Stimulated activated naive B cell treated with anti-CD40 and anti-IgM and Interleukin-4, amounts not matched to agents 10 μg/mL and 1 μg/mL and 100 μg/mL, for 72 hours (primary cell): Measurements from ENCODE around the gene CHN2.

Experiments used
- ATAC-seq, 2 donors: fragments of 150-1000 bp; cut with Tn5 transposase; replicated peaks; 2 replicates each; pipeline ENCODE4 v1.10.0; 2021; ENCODE audit warnings: moderate library complexity in 1 of 2
- DNase-seq: peaks from one replicate; pipeline ENCODE4 v3.0.0; 2021
- H3K27ac Mint-ChIP-seq: one replicate; pipeline ENCODE4 v1.8.0; 2022; ENCODE audit warnings: mild to moderate bottlenecking, mixed read lengths
- H3K27me3 Mint-ChIP-seq, 2 donors: one replicate each; pipeline ENCODE4 v1.8.0; 2022; ENCODE audit warnings: mixed read lengths in 2 of 2
- H3K36me3 Mint-ChIP-seq, 2 donors: one replicate each; pipeline ENCODE4 v1.8.0; 2022; ENCODE audit warnings: mixed read lengths in 2 of 2, mild to moderate bottlenecking in 1 of 2
- H3K4me1 Mint-ChIP-seq, 2 donors: one replicate each; pipeline ENCODE4 v1.8.0; 2022; ENCODE audit warnings: mixed read lengths in 2 of 2, mild to moderate bottlenecking in 1 of 2
- H3K4me3 Mint-ChIP-seq, 2 donors: one replicate each; pipeline ENCODE4 v1.8.0; 2022; ENCODE audit warnings: mild to moderate bottlenecking in 2 of 2, mixed read lengths in 2 of 2, moderate library complexity in 1 of 2
- H3K9me3 Mint-ChIP-seq, 2 donors: one replicate each; pipeline ENCODE4 v1.8.0; 2022; ENCODE audit warnings: mixed read lengths in 2 of 2, mild to moderate bottlenecking in 1 of 2

The CHN2 gene

DNA sequence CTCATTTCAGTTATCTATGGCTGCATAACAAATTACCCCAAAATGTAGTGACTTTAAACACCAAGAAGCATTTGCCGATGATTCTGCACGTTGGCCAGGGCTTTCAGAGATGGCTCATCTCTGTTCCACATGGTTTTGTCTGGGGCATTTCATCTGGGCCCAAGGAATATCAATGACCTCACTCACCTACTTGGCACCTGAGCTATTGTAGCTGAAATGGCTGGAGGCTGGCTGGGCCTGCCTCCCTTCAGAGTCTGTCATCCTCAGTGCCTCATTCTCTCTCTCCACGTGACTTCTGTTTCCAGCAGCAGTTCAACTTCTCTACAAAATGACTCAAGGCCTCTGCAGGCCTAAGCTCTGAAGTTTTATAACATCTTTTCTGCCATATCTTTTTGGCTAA is 249.7 kb downstream of the CHN2 start:
- Mint-ChIP-seq H3K27me3 (no peaks in the 10 kb centered on the region), H3K4me1 (no peaks in the 10 kb centered on the region), H3K9me3 (peaks cover 0 to 1% of the 10 kb centered on the region in 2 donors), H3K4me3 (no peak overlapping the region), H3K36me3 (no peaks in the 10 kb centered on the region), H3K27ac (no peak overlapping the region)
- DNase-seq, result no peak
- no peak for ATAC-seq

DNA sequence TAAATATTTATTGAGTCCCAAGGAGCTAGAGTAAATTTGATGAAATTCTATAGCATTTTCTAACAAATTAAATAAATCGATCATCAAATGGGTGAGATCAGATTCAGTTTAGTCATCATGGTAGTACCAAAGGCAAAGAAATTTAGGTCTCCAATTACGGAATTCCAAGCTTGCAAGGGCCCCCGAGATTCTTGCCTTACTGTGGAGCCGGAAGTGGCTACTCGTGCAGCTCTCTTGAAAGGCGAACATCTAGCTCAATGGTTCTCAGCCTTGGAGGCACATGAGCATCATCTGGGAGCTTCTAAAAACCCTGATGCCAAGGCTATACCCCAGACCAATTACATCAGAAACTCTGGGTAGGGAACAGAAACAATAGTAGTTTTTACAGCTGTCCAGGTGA is 251.2 kb downstream of the CHN2 start:
- no peaks in the 10 kb centered on the region for H3K36me3 Mint-ChIP-seq
- no peak for DNase-seq

DNA sequence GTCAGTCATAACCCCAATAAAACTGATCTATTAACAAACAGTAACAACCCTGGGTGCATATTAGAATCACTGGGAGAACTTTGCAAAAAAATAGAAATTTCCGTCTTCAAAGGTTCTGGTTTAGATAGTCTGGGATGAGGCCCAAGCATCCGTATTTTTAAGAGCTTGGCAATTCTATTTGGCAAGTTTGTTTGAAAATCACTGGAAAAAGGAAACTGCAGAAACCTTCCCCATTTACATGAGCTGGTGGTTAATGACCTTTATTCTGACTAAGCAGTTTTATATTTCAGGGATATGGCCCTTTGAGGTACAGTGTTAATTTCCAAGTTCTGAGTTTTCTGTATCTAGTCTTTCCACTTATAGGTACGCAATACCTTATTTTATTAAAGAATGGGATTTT is 253.3 kb downstream of the CHN2 start:
- DNase-seq, result no peak
- H3K36me3 Mint-ChIP-seq, result no peaks in the 10 kb centered on the region
- peaks cover 0 to 1% of the 10 kb centered on the region in 2 donors for H3K9me3 Mint-ChIP-seq
- ATAC-seq, result no peak
- H3K4me3 Mint-ChIP-seq, result no peak overlapping the region
- no peaks in the 10 kb centered on the region for H3K4me1 Mint-ChIP-seq
- H3K27ac Mint-ChIP-seq, result no peak overlapping the region
- H3K27me3 Mint-ChIP-seq, result no peaks in the 10 kb centered on the region

More for the DNA sequence above, 251.2 kb downstream of the CHN2 start:
- H3K27ac Mint-ChIP-seq, result no peak overlapping the region
- ATAC-seq, result no peak
- no peaks in the 10 kb centered on the region for H3K27me3 Mint-ChIP-seq
- H3K4me3 Mint-ChIP-seq, result no peak overlapping the region
- H3K9me3 Mint-ChIP-seq, result peaks cover 0 to 1% of the 10 kb centered on the region in 2 donors
- no peaks in the 10 kb centered on the region for H3K4me1 Mint-ChIP-seq

DNA sequence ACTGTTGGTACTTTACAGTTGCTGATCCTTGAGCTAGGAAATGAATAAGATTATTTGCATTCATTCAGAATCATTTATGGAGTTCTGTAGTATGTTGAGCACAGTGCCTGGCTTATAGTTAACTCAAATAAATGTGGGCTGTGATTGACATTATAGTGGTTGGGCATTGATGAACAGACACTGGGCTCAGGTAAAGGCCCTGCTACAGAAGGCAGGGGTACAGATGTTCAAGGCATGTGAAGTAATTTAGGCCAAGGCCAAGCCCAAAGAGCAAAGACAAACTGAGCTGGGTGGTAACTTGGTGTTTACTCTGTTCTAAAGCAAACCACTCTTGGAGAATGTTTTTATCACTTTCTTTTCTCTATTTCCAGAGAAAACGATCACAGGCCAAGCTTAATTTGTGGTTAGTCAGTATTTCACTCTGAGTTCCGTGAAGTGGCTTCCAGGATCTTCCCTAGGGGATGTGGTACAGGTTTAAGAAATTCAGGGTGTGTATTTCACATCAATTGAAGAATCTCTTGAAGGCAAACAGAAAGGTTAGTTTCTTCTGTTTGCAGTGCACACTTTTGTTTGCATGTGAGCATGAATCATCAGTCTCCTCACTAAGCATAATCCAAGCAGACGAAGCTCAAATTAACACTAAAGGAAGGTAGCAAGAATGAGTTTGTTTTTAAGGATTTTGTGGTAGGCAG is 255.1 kb downstream of the CHN2 start:
- H3K27ac Mint-ChIP-seq, result no peak overlapping the region
- H3K36me3 Mint-ChIP-seq, result no peaks in the 10 kb centered on the region
- H3K4me3 Mint-ChIP-seq, result no peak overlapping the region
- ATAC-seq (no peak), DNase-seq (no peak)
- H3K9me3 Mint-ChIP-seq, result peaks cover 0 to under 1% of the 10 kb centered on the region in 2 donors
- H3K27me3 Mint-ChIP-seq, result no peaks in the 10 kb centered on the region
- H3K4me1 Mint-ChIP-seq, result no peaks in the 10 kb centered on the region

DNA sequence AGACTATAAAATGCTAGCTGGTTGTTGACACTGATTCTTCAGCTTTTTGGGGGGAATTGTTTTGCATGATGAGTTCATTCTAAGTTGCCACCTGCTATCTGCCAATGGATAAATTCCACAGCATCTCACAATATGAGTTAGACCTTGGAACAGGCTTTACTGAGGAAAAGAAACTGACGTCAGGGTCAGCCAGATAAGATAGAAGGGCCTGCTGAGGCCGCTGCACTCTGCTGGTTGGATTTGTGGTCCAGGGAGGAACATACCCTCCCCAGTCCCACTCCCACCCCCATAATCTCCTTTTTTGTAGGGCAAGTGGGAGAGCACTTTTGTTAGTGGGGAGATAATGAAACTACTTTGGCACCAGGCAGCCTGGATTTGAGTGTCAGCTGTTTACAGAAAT is 258.4 kb downstream of the CHN2 start:
- DNase-seq, result no peak
- no peaks in the 10 kb centered on the region for H3K4me1 Mint-ChIP-seq
- ATAC-seq, result no peak
- H3K9me3 Mint-ChIP-seq, result no peaks in the 10 kb centered on the region
- no peaks in the 10 kb centered on the region for H3K36me3 Mint-ChIP-seq
- peaks cover 0 to 4% of the 10 kb centered on the region in 2 donors for H3K27me3 Mint-ChIP-seq
- no peak overlapping the region for H3K4me3 Mint-ChIP-seq
- no peak overlapping the region for H3K27ac Mint-ChIP-seq

DNA sequence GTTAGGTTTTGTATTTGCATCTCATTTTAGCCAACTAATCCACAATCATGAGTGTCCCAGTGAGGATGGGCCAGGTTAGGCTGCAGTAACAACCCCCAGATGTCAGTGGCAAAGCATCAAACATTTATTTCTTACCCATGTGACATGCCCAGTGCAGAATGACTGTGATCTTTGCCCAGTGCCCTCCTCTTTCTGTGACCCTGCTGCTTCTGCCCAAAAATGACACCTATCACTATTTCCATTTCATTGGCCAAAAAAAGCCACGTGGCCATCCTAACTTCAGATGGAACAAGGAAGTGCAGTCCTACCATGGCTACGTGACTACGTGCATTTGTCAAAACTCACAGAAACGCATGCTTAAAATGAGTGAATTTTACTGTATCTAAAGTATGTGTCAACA is 259.9 kb downstream of the CHN2 start:
- Mint-ChIP-seq H3K9me3 (no peaks in the 10 kb centered on the region), H3K36me3 (no peaks in the 10 kb centered on the region), H3K27me3 (peaks cover 0 to 4% of the 10 kb centered on the region in 2 donors), H3K4me3 (no peak overlapping the region), H3K27ac (no peak overlapping the region), H3K4me1 (no peaks in the 10 kb centered on the region)
- DNase-seq (no peak), ATAC-seq (no peak)

DNA sequence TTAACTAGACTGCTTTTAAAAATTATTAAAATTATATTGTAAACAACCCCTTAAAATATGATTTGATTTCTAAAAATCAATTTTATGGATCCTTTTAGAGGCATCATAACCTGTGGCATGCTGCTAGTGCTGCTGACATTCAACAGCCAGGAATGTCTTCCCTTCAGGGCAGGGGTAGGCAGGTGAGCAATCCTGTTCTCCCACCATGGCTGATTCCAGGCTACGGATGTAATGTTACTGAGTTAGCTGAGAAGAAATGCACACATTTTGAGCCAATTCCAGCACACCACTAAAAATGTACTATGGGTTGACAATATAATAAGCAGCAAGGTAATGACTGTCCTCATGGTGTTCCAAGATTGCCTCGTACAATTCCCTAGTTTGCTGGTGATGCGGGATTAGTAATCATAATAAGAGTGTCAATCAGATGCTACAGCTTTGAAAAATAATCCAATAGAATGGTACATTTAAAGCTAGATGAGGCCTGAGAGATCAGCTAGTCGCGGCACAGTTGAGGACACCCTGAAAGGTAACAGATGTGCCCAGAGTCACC is 260.4 kb downstream of the CHN2 start:
- Mint-ChIP-seq H3K36me3 (no peaks in the 10 kb centered on the region), H3K4me3 (no peak overlapping the region), H3K9me3 (no peaks in the 10 kb centered on the region), H3K27me3 (peaks cover 0 to 4% of the 10 kb centered on the region in 2 donors), H3K4me1 (no peaks in the 10 kb centered on the region), H3K27ac (no peak overlapping the region)
- no peak for ATAC-seq
- DNase-seq, result no peak

DNA sequence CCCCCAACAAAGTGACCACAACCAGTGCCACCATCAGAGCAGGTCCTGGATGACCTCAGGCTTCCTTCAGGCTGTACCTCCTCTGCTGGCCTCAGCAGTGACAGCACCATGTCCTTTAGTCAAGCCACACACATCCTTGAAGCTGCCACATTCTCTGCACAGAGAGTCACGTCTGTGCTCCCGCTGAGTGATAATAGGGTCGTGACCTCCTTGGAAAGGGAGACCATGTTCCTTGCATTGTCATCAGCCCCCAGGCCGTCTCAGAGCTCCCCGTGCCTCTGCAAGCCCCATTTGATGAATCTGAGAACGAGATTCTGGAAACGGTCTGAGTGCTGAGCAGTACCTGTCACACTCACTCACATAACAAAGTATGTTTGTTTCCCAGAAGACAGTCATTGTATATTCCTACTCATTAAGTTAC is 262.6 kb downstream of the CHN2 start:
- Mint-ChIP-seq H3K27me3 (peaks cover 4% of the 10 kb centered on the region in 2 donors), H3K36me3 (no peaks in the 10 kb centered on the region), H3K9me3 (no peaks in the 10 kb centered on the region), H3K27ac (no peak overlapping the region), H3K4me1 (no peaks in the 10 kb centered on the region), H3K4me3 (no peak overlapping the region)
- DNase-seq, result no peak
- ATAC-seq, result no peak

DNA sequence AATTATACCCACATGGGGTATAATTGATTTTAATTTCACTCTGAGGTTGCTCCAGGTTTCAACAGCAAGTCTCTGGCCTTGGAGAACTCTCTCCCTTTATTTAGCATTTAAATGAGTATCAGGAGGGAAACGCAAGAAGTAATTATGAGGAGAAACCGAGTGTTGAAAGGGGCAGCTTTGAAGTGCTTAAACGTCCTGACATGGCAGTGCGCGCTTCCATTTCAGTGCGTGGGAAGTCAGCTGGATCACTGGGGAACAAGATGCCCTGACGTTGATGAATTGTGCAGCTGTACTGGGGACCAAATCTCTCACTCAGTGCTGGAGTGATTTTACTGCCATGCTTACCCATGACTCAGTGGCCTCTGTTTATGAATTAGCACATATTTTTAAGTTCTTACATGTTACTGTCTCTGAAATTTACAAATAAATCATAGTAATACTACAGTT is 263.0 kb downstream of the CHN2 start:
- no peaks in the 10 kb centered on the region for H3K36me3 Mint-ChIP-seq
- H3K27me3 Mint-ChIP-seq, result peaks cover 4% of the 10 kb centered on the region in 2 donors
- no peaks in the 10 kb centered on the region for H3K9me3 Mint-ChIP-seq
- no peak for ATAC-seq
- no peak overlapping the region for H3K4me3 Mint-ChIP-seq
- no peaks in the 10 kb centered on the region for H3K4me1 Mint-ChIP-seq
- no peak overlapping the region for H3K27ac Mint-ChIP-seq
- no peak for DNase-seq

DNA sequence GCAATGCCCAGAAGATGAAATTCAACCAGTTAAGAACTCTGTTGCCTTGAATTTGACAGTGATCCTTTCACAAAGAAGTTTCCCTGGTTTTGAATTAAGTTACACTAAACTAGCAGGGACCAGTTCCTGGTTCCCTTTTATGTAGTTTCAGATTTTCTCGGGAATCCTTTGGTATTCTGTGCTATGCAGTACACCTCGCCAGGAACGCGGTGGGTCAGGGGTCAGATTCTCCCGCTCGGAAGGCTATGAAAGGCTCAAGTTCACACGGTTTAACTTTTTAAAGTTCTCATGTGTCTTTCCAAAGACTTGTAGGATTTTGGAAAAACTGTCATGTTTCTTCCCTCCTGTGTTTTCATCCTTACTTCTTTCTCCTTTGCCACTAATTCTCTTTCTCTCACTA is 264.4 kb downstream of the CHN2 start:
- no peak overlapping the region for H3K27ac Mint-ChIP-seq
- H3K36me3 Mint-ChIP-seq, result no peaks in the 10 kb centered on the region
- no peaks in the 10 kb centered on the region for H3K9me3 Mint-ChIP-seq
- no peak for ATAC-seq
- DNase-seq, result no peak
- no peak overlapping the region for H3K4me3 Mint-ChIP-seq
- peaks cover 4% of the 10 kb centered on the region in 2 donors for H3K27me3 Mint-ChIP-seq
- no peaks in the 10 kb centered on the region for H3K4me1 Mint-ChIP-seq

DNA sequence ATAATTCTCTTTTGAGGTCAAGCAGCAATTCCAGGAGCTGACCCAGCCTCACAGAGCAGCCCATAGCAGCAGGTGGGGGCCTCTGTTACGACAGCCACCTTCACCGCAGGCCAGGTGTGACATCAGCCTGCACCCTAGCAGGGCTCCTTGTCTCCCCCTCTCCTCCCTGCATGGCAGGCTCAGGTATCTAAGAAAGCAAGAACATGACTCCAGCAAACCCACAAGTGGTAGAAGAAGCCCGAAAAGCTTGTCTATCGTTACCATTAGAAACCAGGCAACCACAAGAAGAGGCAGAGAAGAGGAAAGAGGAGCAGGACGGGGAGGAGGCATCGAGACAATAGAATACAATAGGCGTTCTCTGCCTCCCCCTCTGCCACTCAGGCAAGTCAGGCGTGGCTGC is 265.0 kb downstream of the CHN2 start:
- Mint-ChIP-seq H3K9me3 (no peaks in the 10 kb centered on the region), H3K36me3 (no peaks in the 10 kb centered on the region), H3K4me1 (no peaks in the 10 kb centered on the region), H3K4me3 (no peak overlapping the region), H3K27me3 (peaks cover 4% of the 10 kb centered on the region in 2 donors), H3K27ac (no peak overlapping the region)
- ATAC-seq, result no peak
- no peak for DNase-seq

DNA sequence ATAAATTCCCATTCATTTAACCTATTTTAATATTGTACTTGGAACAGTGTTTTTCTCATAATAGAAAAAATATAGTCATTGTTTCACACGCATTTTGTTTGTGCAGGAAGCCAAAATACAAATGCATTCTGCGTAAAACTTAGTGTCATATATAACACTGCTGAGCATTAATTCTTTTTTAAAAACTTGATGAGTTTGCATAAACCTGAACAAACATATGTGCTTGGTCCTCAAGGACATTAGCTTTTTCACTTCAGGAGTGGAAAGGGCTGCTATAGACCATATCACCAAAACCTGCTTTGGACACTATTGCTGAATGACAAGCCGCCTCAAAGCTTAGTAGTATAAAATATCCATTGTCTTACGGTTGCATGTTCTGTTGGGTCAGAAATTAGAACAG is 267.4 kb downstream of the CHN2 start:
- H3K4me1 Mint-ChIP-seq, result no peaks in the 10 kb centered on the region
- DNase-seq, result no peak
- ATAC-seq, result no peak
- no peaks in the 10 kb centered on the region for H3K9me3 Mint-ChIP-seq
- no peak overlapping the region for H3K4me3 Mint-ChIP-seq
- H3K27me3 Mint-ChIP-seq, result peaks cover 0 to 4% of the 10 kb centered on the region in 2 donors
- H3K27ac Mint-ChIP-seq, result no peak overlapping the region
- no peaks in the 10 kb centered on the region for H3K36me3 Mint-ChIP-seq

DNA sequence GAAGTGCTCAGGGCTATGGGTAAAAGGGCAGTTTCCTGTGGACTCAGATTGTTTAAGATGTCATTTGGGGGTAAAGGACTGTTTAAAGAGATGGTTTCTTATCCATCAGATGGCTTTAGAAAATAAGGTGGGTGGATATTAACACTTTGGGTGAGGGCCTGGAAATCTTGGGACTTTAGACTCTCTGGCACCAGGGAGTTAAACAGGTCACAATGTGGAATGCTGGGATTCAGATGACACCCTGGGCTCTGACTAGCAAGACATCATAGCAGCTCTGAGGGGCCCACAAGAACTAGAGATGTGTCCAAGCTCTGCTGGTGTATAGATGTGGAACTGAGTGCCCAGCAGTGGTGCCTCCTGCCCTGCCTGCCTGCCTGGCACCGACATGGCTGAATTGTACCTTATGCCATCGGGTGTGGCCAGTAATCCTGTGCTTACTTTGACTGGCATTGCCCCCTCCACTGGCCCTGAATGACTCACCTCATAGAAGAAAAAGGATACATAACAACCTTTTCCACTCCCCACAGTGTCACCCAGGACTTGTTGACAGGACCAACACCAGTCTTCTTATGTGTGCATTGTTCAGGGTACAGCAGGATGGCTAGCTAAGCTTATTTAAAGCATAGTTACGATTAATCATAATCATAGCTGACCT is 269.1 kb downstream of the CHN2 start:
- no peak for DNase-seq
- Mint-ChIP-seq H3K4me3 (no peak overlapping the region), H3K27me3 (peaks cover 0 to 4% of the 10 kb centered on the region in 2 donors), H3K36me3 (no peaks in the 10 kb centered on the region), H3K27ac (no peak overlapping the region), H3K9me3 (no peaks in the 10 kb centered on the region), H3K4me1 (no peaks in the 10 kb centered on the region)
- ATAC-seq, result no peak

DNA sequence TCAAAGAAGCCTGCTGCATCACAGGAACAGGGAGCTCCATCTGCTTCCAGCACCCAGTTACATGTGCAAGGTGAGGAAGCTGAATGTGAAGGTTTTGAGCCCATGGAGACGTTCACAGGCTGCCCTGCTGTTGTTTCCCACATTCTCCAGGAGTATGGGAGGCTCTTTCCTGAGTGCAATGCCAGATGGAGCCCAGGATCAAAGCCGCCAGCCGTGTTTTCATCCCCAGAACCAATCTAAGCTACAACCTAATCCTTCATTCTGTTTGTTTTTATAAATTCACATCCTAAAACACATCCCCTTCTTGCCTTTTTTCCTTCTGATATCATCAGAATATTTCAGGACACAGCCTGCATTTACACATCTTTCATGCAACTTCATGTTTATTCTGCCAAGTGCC is 270.2 kb downstream of the CHN2 start:
- no peak overlapping the region for H3K4me3 Mint-ChIP-seq
- H3K4me1 Mint-ChIP-seq, result no peaks in the 10 kb centered on the region
- H3K9me3 Mint-ChIP-seq, result no peaks in the 10 kb centered on the region

More for the DNA sequence above, 270.2 kb downstream of the CHN2 start:
- Mint-ChIP-seq H3K27me3 (peaks cover 0 to 4% of the 10 kb centered on the region in 2 donors), H3K27ac (no peak overlapping the region), H3K36me3 (no peaks in the 10 kb centered on the region)
- ATAC-seq (no peak), DNase-seq (no peak)
